Measurements from ENCODE around the gene RAB4A. TPM values are rescaled to one million over a fixed set of nuclear protein-coding genes. Genes with fewer than 3 reads are reported as not detected.

RAB4A gene
- polyA plus RNA-seq, 1 donor from 2014 or later, result 49.8 TPM

GRCh38 chr1:229285440-229285839, 14.5 kb downstream of the RAB4A start:
- peaks cover 31% of the 10 kb centered on the region for H3K79me2 ChIP-seq (replicated peaks; ENCODE audit: insufficient read depth, low read length)
- H4K20me1 ChIP-seq (ENCODE audit: insufficient read depth), result no peaks in the 10 kb centered on the region
- TF ChIP-seq TAF1 (IDR thresholded peaks at IDR 0.05; ENCODE audit: low read depth) (no peak), EP300 (conservative IDR thresholded peaks at IDR 0.05; ENCODE audit: poor library complexity, severe bottlenecking) (no peak), SMC3 (conservative IDR thresholded peaks at IDR 0.05; ENCODE audit: poor library complexity) (no peak), CTCF (IDR thresholded peaks at IDR 0.05; ENCODE audit: poor library complexity, severe bottlenecking) (no peak), MXI1 (conservative IDR thresholded peaks at IDR 0.05; ENCODE audit: poor library complexity, severe bottlenecking) (no peak), EZH2 (IDR thresholded peaks at IDR 0.05; ENCODE audit: borderline replicate concordance, insufficient read depth, low read length, poor library complexity, severe bottlenecking) (no peak), REST (IDR thresholded peaks at IDR 0.05; ENCODE audit: borderline replicate concordance) (no peak), POLR2AphosphoS5 (IDR thresholded peaks at IDR 0.05) (no peak), RAD21 (conservative IDR thresholded peaks at IDR 0.05) (no peak)

GRCh38 chr1:229286099-229286766, 15.3 kb downstream of the RAB4A start:
- no peak overlapping the region for H3K9ac ChIP-seq (ENCODE audit: low read length)
- H4K20me1 ChIP-seq (ENCODE audit: insufficient read depth), result no peaks in the 10 kb centered on the region
- TF ChIP-seq TAF1 (IDR thresholded peaks at IDR 0.05; ENCODE audit: low read depth) (no peak), EP300 (conservative IDR thresholded peaks at IDR 0.05; ENCODE audit: poor library complexity, severe bottlenecking) (no peak), RAD21 (conservative IDR thresholded peaks at IDR 0.05) (no peak), EZH2 (IDR thresholded peaks at IDR 0.05; ENCODE audit: borderline replicate concordance, insufficient read depth, low read length, poor library complexity, severe bottlenecking) (no peak)
- no peaks in the 10 kb centered on the region for H3F3A ChIP-seq (ENCODE audit: insufficient read depth, low read length, poor library complexity, severe bottlenecking)
- H3K36me3 ChIP-seq (ENCODE audit: insufficient read depth, low read length), result no peaks in the 10 kb centered on the region
- no peak overlapping the region for H3K4me3 ChIP-seq (ENCODE audit: low read length)
- no peak overlapping the region for H3K27ac ChIP-seq (ENCODE audit: low read length)
- no peaks in the 10 kb centered on the region for H3K27me3 ChIP-seq (ENCODE audit: insufficient read depth, low read depth, low read length)
- H3K9me2 ChIP-seq (ENCODE audit: insufficient read depth, low read length), result no peaks in the 10 kb centered on the region
- no peaks in the 10 kb centered on the region for H3K9me3 ChIP-seq (ENCODE audit: low read length)
- no peak overlapping the region for H2AFZ ChIP-seq (ENCODE audit: low read depth, low read length)
- H3K4me2 ChIP-seq (ENCODE audit: low read length), result no peak overlapping the region
- H3K79me2 ChIP-seq (replicated peaks; ENCODE audit: insufficient read depth, low read length), result peaks cover 24% of the 10 kb centered on the region

More at GRCh38 chr1:229285440-229285839, 14.5 kb downstream of the RAB4A start:
- no peaks in the 10 kb centered on the region for H3K9me3 ChIP-seq (ENCODE audit: low read length)
- no peaks in the 10 kb centered on the region for H3K9me2 ChIP-seq (ENCODE audit: insufficient read depth, low read length)
- H3F3A ChIP-seq (ENCODE audit: insufficient read depth, low read length, poor library complexity, severe bottlenecking), result no peaks in the 10 kb centered on the region
- no peak overlapping the region for H3K4me3 ChIP-seq (ENCODE audit: low read length)
- no peak overlapping the region for H3K27ac ChIP-seq (ENCODE audit: low read length)
- no peak overlapping the region for H3K4me2 ChIP-seq (ENCODE audit: low read length)
- no peaks in the 10 kb centered on the region for H3K27me3 ChIP-seq (ENCODE audit: insufficient read depth, low read depth, low read length)
- no peaks in the 10 kb centered on the region for H3K36me3 ChIP-seq (ENCODE audit: insufficient read depth, low read length)
- no peak overlapping the region for H3K9ac ChIP-seq (ENCODE audit: low read length)
- H2AFZ ChIP-seq (ENCODE audit: low read depth, low read length), result no peak overlapping the region

Measured in neural cell (in vitro differentiated cells).